Measurements from ENCODE around the gene RHEX.

Gene RHEX

DNA sequence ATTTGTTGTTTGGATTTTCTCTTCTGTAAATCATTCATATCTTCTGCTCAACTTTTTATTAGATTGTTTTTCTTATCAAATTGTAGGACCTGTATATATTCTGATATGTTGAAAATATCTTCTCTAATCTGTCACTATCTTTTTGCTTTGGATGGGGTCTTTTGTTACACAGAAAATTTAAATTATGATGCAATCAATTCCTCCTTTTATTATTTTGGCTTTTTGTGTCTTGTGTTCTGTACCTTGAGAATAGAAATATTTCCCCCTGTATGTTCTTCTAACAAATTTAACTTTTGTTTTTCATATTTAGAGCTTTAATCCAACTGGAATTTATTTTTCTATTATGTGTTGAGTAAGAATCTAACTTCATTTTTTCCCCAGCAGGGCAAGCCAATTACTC is 67.4 kb downstream of the RHEX start:
- DNase-seq, result no peak

DNA sequence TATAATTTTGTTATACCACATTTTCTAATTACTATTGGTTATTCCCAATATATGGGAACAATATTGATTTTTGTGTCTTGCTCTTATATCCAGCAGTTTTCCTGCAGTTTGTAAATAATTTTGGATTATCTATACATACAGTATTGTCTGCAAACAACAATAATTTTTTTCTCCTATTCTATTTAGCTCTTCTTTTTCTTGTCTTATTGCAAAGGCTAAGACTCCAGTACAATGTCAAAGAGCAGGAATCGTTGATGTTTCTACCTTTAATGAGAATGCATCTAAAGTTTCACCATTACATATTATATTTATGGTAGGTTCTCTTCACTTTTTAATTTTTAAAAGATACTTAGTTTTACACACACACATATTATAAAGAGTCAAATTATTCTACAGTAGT is 68.3 kb downstream of the RHEX start:
- DNase-seq, result no peak

DNA sequence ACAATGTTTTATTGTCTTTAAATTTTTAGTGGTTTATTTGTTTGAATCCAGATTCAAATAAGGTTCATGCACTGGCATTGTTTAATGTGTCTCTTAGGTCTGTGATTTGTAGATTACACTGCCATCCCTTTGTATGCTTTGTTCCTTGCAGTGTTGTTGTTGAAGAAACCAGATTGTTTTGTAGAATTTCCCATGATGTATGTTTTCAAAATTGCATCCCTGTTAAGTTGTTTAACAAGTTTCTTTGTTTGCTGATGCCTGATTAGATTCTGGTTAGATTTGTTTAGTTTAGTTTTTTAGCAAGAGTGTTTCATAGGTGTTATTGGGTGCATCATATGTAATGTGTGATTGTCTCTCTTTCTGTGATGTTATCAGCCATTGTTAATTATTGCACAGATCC is 69.7 kb downstream of the RHEX start:
- DNase-seq, result no peak

DNA sequence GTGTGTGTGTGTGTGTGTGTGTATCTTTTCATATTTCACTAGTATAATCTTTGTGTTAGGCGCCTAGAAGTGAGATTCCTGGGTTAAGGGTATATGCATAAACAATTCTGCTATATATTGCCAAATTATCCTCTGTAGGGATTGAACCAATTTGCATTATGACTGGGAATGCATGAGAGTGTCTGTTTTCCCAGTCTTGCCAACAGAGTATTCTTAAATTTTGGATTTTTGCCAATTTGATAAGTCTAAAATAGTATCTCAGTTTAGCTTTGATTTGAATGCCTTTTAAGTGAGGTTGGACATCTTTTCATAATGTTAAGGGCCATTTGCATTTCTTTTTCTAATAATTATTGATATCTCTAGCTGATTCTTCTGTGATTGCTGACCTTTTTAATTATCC is 72.4 kb downstream of the RHEX start:
- no peak for DNase-seq

DNA sequence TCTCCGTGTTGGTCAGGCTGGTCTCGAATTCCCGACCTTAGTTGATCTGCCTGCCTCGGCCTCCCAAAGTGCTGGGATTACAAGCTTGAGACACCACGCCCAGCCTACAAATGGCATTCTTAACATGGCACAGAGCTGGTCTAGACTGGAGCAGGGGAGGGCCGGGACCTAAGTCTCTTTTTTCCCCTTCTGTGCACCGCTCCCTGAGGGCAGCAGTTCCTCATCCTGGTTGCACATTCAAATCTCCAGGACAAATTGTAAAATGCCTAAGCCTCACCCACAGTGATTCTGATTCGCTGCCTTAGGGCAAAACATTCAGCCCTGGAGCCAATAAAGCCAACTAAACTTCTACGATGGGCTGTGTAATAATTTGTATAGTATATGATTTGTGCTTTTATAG is 74.4 kb downstream of the RHEX start:
- no peak for DNase-seq

DNA sequence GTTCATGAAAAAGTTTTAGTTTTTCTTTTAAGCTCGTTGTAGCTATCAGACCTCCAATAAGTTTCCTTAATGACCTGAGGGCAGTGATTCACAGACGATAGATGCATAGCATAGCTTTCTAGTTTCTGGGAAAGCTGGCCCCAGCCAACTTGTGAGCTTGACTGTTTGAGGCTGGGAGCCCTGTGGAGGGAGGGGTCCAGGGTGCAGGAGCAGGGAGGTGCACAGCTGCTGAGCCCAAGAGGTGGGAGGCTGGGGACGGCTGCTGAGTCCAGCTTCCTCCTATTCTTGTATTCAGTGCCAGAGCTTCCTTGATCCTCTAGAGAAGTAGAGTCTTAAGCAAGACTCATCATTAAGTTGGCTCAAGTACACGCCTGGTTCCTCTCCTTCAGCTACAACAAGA is 75.2 kb downstream of the RHEX start:
- DNase-seq, result no peak

DNA sequence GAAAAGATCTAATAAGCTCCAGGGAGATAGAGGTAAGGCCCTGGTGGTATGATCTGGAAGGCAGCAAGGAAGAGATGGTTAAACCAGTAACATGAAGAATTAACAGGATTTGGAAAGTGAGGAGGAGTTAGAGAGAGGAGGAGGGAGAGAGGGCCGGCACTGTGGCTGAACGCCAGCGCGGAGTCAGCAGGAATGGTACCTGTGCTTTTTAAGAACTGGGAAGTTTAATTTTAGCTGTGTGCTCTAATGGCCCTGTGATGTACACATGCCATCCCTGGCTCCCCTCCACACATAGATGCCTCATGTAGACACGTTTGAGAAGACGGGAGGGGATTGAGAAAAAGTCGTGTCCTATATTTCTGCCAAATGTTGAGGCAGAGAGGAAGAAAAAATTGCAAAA is 78.1 kb downstream of the RHEX start:
- DNase-seq, result no peak

DNA sequence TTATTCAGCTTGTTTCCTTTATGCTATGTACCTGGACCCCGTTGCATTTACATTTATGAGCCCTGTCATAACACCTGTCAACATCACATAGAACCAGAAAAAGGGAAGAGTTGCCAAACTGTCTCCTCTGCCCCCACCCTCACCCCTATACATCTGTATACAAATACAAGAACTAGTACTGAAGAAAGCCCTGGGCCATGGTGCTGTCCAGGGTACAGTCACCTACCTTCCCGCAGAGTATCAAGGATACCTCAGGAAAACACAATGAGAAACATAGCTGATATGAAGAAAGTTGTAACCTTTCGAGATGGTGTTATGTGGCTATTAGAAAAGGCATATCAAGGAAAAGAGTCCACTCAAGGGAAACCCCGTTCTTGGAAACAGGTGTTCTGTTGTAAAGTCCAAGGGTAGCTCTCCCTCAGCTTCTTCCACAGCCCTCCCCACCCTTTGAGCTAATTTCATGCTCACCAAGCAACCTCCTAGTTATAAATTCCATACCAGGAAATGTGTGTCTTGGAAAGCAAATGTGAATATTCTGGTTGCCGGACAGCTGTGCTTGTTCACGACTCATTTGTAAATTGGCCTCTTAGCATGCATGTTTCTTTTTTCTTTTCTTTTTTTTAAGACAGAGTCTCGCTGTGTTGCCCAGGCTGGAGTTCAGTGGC is 80.9 kb downstream of the RHEX start:
- DNase-seq, result no peak

DNA sequence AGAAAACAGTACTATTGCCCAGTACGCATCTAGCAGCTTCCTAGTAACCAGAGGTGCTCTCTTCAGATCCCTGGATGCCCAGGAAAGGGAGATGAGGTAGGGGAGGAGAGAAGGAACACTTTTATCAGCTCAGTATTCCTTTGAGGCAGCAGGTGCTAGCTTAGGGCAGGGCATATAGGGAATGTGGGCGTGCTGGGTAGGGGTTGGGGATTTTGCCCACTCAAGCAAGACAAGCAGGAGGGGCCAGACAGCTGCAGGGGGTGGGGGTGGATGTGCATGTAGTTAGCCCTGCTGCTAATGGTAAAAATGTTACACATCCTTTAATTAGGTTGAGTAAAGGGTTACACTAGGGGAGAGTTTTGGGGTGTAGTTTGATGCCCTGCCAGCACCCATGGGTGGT is 82.3 kb downstream of the RHEX start:
- DNase-seq, result no peak

DNA sequence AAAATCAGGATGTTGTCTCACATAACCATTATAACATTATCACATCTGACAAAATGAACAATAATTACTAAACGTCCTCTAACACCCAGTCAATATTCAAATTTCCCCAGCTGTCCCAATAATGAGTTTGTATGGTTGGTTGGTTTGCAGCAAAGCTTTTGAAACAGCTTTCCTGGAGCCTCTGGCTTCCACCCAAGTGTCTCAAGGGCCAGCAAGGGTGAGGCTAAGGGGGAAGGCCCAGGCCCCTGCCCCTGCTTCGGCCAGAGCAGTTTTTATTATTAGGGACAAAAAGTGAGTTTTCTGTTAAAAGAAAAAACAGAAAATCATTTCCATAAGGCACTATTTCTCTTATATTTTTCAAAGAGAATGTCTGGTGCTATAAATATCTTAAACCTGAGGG is 83.3 kb downstream of the RHEX start:
- DNase-seq, result no peak

DNA sequence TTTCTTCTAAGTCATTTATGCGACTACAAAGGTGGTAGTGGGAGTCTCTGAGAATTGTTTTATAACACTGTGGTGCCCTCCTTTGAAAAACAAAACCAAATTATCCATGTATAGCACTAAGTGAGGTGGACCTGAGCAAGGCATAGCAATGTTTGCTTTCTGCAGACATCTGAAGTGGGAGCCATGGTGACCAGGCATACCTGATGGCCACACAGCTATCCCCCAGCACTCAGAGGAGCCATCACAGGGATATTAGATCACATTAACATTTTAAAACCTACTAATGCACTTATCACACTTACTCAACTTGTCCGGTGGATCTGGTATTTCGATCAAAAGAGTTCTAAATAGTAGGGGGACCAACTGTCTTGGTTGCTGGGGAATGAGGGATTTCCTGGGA is 89.0 kb downstream of the RHEX start:
- no peak for DNase-seq

DNA sequence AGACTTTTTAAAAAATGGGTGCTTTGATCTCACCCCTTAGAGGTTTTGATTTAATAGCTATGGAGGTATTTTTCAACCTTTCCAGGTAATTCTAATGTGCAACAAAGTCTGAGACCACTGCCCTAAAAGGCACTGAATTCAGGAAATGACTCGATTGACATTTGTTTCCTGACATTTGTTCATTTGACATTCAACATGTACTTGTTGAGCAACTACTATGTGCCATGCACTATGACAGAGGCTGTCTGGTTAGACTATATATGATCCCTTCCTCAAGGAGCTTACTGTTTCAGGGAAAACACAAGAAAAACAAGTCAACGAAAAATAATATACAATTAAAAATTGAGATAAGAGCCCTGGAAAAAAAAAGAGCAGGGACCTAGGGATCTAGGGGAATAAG is 89.8 kb downstream of the RHEX start:
- no peak for DNase-seq

DNA sequence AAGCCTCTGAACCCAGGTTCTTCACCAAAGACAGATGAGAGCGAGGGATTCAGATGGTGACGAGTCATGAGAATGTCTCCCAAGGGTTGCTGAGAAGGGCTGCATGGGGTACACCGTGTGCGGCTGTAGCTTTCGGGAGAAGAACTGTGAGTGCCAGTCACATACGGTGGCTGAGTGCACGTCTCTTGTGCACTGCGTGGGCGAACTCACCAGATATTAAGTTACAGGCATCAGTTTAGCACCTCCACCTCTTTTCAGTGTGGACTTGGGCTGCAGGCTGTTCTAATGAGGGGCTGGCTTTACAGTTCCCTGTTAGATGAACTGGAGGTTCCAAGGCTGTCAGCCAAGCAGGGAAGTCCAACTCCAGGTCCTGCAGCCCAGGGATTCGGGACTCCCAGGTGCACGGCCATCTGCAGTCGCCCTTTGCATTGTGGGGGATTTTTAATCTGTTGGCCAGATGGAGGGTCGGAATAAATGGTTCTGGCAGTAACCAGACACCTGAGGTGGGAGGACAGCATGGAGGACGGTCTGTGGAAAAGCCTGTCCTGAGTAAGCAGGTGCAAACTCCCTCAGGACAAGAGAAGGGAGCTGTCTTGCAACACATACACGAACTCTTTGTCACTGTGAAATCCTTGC is 90.7 kb downstream of the RHEX start:
- no peak for DNase-seq

DNA sequence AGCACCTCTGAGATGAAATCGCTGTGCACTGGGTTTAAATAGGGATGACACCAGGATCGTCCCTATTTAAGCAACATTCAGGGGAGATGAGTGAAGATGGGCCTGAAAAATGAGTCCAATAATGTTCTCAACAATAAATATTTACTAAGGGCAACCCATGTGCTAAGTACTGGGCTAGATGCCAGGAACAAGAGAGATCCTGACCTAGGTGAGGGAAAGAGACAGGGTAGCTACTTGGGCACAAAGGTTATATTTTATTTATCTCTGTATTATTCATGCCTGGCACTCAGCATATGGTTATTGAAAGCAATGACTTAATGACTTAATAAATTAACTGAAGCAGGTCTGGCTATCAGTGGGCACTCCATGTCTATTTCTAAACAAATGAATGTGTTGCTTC is 91.6 kb downstream of the RHEX start:
- DNase-seq, result no peak

DNA sequence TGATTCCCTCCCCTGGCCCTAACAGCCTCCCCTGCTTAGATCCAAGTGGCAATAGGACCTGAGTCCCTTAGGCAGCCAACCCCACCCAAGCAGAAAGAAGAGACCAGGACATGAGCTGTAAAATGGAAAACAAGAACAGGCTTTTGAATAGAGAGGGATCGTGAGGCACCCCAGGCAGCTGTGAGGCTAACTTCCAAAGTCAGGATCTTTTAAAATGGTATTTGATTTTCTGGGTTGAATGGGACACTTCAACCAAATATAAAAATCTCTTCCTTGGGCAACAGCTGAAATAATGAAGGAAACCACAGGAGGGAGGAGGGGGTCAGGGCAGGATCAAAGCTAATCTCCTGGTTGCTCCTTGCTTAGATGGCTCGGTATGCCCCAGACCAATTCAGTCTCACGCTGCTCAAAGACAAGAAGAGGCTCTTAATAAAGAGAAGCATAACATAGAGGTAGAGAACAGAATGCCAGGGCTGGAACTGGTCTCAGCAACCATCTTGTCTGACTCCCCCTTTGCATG is 92.9 kb downstream of the RHEX start:
- DNase-seq, result no peak

Data from kidney glomerular epithelial cell (primary cell).